Stimulated activated CD4-positive, alpha-beta T cell treated with anti-CD3 and anti-CD28 coated beads, Interleukin-1b, Interleukin-23, amount 100 ng/mL, for 24 hours (primary cell): ENCODE data around the gene ATAD3C.
"Not testable (repeated sequence)": the region's sequence is repeated elsewhere in the genome, so short reads cannot be mapped to it uniquely, and the experiment has no call there.

ENCODE experiments used
- DNase-seq, 4 experiments: peaks; one replicate each; pipeline ENCODE4 v3.0.0-alpha.2; 2020; ENCODE audit warnings: low read depth in 4 of 4, low spot score in 1 of 4

ATAD3C gene

GRCh38 chr1:1418464-1419362 is 30.8 kb upstream of the ATAD3C start:
- DNase-seq = no peak

GRCh38 chr1:1419363-1419812 is 30.1 kb upstream of the ATAD3C start:
- DNase-seq = no peak

GRCh38 chr1:1419813-1420653 is 29.5 kb upstream of the ATAD3C start:
- DNase-seq = no peak

- no peak for DNase-seq
Observed at GRCh38 chr1:1420654-1421141, 28.8 kb upstream of the ATAD3C start.

GRCh38 chr1:1421147-1421906 is 28.2 kb upstream of the ATAD3C start, which contains the start of gene ANKRD65:
Gene ANKRD65, minus strand, starts transcription at chr1:1421276. Its CDS starts 271 bp downstream, at chr1:1421005.
- no peak for DNase-seq

GRCh38 chr1:1421907-1422464 is 27.5 kb upstream of the ATAD3C start:
- no peak for DNase-seq

- DNase-seq = no peak
Observed at GRCh38 chr1:1422465-1423244, 26.8 kb upstream of the ATAD3C start.

- DNase-seq = no peak
Observed at GRCh38 chr1:1423245-1423597, 26.3 kb upstream of the ATAD3C start.

GRCh38 chr1:1424707-1425106 is 24.8 kb upstream of the ATAD3C start:
- DNase-seq = no peak

GRCh38 chr1:1425426-1425752 is 24.1 kb upstream of the ATAD3C start:
- DNase-seq = no peak

GRCh38 chr1:1425753-1426495 is 23.6 kb upstream of the ATAD3C start:
- DNase-seq = no peak

GRCh38 chr1:1426496-1427105 is 22.9 kb upstream of the ATAD3C start:
- no peak for DNase-seq

GRCh38 chr1:1427106-1427819 is 22.2 kb upstream of the ATAD3C start:
- no peak for DNase-seq

- no peak for DNase-seq
Observed at GRCh38 chr1:1427820-1428148, 21.7 kb upstream of the ATAD3C start.

GRCh38 chr1:1428174-1428573 is 21.3 kb upstream of the ATAD3C start:
- no peak for DNase-seq

GRCh38 chr1:1428967-1429366 is 20.5 kb upstream of the ATAD3C start:
- not testable (repeated sequence) for DNase-seq

GRCh38 chr1:1429671-1430073 is 19.8 kb upstream of the ATAD3C start:
- DNase-seq = no peak
